NCI-H748 treated with DMSO at 0.1 percent for 48 hours (cell line): ENCODE measurements around the gene SPC25.
"Not testable (repeated sequence)": the region's sequence is repeated elsewhere in the genome, so short reads cannot be mapped to it uniquely, and the experiment has no call there.

ENCODE experiments used
- DNase-seq: peaks from one replicate; lab custom pipeline; 2025; lab: John Stamatoyannopoulos, UW

Gene SPC25, protein sequence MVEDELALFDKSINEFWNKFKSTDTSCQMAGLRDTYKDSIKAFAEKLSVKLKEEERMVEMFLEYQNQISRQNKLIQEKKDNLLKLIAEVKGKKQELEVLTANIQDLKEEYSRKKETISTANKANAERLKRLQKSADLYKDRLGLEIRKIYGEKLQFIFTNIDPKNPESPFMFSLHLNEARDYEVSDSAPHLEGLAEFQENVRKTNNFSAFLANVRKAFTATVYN

DNA sequence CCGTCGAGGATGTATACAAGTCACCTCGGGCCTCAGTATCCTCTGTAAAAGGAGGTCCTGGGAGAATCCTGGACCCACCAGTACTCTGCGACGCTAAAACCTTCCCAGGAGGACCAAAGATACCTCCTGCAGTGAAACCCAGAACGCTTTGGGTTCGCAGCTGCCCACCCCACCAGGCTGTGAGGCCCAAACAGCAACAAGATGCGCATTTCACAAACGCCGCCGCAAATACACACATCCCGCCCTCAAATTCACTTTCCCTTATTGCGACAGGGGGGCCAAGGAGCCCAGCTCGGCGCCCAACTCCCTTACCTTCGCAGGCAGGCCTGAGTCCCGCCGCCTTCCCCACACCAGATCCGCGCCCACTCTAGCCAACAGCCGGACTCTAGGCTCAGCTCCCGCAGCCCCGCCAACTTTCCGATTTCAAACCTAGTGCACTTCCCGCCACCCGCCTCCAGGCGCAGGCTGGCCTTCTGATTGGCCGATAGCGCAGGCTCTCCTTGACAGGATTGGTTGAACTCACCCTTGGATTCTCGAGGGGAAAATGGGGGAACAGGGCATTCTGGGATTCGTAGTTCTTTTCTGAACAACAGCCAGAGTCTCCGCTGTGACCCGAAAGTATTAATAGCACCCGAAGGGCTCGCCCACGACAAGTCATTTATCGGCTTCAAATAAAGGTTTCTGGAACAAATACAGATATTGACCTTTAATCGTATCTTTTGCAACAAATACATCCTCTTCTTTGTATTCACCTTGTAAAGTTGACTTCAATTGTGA is at the start of gene SPC25:
SPC25 (minus strand) TSS at position 425 of the 777 bp plus-strand sequence. CDS start 911 bp downstream, outside the sequence.
- DNase-seq = peak; percentile 93

DNA sequence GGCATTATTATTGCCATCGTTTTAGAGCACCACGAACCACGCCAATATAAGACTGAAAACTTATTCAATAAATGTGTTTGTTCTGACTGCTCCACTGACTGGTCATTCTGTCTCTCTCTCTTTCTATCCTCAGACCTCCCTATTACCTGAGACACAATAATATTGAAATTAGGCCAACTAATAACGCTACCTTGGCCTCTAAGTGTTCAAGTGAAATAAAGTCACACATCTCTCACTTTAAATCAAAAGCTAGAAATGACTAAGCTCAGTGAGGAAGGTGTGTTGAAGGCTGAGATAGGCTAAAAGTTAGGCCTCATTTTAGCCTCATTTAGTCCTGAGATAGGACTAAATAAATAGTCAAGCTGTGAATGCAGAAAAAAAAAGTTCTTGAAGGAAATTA is 49.7 kb upstream of the SPC25 start:
- no peak for DNase-seq

DNA sequence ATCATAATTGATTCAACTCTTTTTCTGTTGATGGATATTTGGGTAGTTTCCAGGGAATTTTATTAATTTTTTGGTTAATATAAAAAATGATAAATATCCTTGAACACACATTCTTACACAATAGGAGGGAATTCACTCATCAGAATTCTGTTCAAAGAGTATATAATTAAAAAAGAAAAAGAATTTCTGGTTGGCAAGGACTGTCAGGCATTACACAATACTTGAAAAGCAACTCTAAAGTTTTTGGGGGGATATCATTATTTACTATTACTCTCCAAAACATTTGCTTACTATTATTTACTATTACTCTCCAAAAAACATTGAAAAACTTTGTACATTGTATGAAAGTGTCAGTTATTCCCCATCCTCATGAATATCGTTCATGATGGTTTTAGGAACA is 48.8 kb upstream of the SPC25 start:
- no peak for DNase-seq

DNA sequence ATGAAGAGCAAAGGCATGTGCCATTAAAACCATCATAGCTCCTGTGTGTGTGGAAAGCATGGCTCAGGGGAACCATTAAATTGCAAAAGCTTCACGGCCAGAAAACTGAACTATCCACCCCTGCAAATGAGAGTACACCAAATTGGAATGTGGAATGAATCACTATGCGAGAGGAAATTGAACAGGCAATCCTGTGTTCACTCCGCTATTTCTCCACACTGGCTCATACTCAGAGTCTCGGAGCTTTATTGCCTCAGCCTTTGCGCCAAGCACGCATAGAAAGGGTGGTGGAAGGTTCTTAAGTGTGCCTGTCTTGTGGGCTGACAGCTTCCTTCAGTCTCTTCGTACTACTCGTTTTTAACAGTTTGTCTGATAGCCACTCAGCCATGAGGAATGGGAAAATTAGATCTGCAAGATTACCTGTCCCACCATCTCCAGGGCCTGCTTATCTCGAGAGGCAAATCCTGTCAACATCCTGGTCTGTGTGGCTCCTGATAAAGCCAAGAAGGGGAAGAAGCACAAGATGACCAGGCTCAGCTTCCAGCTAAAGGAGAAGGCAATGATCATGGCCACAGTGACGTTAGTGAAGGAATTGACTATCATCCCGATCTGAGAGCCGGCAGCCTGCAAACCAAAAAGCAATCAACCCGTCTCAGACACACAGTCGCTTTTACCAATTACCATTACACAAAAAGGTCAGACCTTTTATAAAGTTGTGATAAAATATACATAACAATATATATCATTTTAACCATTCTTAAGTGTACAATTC is 45.8 kb upstream of the SPC25 start:
- DNase-seq = no peak

DNA sequence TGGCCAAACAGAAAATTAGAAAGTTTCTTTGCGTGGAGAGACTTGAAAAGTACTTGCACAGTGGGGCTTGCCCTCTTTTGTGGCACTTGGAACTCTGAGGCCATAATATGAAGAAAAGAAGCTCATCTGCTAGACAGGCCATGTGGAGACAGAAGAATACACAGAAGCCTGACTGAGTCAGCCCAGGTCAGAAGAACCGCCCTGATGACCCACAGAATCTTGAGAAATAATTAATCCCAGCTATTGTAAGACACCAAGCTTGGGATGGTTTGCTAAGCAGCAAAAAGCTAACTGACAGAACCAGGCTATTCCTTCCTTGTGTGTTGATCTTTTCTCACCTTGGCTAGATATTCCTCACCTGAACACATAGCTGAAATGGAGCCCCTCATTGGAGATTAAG is 44.6 kb upstream of the SPC25 start:
- DNase-seq = no peak

DNA sequence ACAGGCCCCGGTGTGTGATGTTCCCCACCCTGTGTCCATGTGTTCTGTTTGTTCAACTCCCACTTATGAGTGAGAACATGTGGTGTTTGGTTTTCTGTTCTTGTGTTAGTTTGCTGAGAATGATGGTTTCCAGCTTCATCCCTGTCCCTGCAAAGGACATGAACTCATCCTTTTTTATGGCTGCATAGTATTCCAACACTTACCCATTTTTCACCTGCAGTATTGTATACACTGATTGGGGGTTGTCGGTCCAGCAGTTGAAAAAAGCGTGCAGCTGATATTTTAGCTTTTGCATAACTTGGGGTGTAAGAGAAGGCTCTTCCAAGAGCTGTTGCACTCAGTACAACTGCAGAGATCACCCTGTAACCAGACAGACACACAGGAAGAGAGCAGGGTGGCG is 41.9 kb upstream of the SPC25 start:
- DNase-seq = not testable (repeated sequence)

DNA sequence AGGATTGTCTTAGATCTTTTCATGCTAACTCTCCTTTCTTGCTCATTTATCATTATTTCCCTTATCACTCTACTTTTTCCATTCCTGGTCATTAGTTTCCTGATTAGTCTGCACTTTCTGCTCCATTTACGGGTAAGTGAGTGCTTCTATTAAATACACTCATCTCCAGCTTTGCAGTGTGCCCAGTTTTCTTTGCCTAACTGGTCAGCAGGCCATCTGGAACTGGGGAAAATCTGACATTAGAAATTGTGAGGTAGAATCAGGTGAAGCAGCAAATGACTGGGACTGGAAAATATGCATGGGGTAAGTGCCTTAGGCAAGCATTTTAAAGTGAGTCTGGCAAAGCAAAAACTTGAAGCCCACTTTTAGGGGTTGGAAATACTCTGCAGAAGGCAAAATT is 40.0 kb upstream of the SPC25 start:
- no peak for DNase-seq

DNA sequence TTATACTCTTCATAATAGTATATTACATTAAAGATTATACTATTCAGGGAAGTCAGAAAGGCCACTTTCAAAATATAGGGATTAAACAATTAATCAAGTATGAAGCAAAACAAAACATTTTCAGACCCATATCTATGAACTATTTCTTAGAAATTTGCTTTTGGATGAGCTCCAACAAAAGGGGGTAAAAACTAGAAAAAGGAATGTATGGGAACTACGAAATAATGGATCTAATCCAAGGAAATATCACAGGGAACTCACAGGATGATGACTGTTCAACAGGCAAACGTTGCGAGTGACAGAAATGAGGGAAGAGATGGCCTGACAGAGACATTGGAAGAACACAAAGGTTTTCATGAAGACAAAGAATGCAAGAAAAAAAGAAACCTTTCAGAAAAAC is 38.8 kb upstream of the SPC25 start:
- DNase-seq = no peak

DNA sequence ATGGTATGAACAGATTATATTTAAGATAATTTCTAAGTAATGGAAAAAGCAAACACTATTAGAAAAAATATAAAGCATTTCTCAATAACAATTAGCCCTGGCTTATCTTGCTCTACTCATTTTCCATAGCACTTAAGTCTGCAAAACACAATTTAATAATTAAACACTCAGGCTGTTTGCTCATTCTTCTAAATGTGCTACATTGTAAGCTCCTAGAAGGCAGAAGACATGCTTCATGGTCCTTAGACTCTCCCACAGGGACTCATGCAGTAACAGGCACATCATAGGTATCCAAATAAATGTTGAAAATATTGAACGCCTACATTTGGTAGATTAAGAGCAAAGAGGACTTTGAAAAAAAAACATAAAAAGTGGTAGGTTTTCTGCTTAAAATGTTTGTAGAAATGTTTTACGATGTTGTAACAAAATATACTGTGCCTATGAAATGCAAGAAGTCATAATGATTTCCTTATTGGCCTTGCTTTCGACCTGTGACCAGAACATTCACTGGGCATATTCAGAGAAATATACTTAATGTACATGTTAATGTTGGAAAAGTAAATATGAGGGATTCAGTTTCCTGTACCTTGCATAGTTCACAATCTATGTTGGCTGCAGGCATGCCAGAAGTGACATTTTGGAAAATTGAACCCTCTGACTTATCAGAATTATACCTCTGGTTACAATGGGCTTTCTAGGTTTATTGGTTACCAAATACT is 38.0 kb upstream of the SPC25 start:
- DNase-seq = no peak

DNA sequence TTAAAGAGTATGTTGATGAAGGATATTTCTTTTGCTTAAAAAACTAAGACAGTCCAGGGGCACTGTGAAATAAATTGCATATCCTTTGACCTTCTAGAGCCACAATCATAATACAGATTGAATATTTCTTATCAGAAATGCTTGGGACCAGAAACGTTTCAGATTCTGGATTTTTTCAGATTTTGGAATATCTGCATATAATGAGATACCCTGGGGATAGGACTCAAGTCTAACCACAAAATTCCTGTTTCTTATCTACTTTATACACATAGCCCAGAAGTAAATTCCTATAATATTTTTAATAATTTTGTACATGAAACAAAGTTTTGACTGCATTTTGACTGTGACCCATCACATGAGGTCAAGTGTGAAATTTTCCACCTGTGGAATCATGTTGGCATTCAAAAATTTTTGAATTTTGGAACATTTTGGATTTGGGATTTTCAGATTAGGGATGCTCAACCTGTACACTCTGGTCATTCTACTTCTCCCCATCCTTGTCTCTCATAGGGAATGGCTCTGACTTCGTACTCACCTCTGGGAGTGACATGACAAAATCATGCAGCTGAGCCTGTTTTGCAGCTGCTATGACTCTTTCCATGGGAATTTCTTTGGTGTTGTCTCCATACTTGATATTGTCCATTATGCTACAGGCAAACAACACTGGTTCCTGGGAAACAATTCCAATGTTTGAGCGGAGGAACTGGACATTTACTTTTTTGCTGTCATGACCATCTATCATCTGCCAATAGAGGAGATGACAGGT is 36.6 kb upstream of the SPC25 start:
- no peak for DNase-seq

DNA sequence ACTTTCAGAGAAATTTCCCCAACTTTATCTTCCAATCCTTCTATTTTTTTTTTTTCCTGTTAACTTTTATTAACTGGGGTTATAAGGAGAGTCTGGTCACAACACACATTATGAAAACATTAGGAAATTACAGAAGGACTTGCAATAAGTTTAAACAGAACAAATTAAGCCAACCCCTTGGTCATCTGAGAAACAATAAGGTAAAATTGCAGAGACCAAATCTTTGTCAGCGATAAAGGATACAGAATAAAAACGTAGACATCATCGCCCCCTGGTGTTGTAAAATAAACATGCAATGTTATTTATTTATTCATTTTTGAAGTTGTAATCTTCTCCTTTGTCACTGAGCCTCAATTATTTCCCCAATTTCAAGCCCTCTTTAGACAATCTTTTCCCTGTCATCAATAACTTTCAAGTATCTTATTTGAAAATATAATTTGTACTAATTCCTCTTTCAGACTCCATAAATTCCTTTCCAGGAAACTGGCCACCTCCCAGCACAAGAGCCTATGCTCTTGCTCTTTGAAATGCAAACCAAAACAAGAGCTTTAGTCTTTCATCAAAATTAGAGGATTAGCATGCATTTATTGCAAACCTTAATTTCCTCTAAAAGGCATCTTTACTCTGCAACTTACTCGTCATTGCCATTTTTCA is 30.4 kb upstream of the SPC25 start:
- peak; percentile 62 for DNase-seq

DNA sequence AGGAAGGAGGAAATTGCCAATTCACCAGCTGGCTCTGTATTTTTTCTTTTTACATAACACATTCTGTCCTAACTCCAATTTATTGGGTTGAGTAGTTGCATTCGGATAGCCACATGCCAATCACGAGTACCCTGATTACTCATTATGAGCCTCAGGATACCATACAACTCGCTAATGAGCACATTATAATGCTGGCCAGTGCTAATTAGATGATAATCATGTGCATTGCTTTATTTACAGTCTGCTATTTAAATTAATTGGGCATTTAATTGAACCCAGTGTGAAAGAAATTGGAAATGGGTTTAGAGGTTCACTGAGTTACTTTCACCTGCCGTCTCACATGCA is 26.1 kb upstream of the SPC25 start:
- no peak for DNase-seq

DNA sequence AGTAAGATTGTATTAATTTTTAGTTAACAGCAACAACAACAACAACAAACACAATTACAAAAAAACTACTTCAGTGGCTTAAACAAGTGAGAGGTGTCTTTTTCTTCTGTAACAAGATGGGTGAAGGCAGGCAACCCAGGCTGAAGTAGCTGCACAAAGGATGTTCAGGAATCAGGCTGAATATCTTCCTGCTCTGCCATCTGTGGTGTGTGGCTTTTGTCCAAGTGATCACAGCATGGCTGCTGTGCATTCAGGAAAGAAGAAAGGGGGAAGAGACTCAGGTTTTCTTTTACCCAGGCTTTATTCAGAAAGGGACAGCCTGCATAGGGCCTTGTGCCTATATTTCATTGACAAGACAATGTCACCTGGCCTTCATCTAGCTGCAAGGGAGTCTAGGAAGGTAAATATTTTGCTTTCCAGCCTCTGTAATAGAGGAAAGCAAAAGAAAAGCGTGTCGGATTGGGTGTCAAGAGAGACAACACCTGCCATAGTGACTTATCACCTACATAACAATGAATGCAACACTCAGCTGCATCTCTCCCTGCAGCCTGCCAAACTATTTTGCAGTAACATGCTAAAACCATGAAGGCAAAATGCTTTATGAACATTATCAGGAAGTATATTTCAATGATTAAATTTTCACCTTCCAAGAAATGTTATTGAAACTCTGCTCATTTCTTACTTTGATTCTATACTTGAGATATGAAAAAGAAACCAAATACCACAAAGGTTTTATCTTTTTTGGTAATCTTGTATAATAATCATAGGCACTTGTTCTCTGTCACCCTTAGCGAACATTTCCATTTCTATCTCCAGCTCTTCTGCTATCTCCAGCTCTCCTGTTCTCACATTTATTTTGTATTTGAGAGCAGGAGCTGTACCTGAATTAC is 25.5 kb upstream of the SPC25 start:
- no peak for DNase-seq

DNA sequence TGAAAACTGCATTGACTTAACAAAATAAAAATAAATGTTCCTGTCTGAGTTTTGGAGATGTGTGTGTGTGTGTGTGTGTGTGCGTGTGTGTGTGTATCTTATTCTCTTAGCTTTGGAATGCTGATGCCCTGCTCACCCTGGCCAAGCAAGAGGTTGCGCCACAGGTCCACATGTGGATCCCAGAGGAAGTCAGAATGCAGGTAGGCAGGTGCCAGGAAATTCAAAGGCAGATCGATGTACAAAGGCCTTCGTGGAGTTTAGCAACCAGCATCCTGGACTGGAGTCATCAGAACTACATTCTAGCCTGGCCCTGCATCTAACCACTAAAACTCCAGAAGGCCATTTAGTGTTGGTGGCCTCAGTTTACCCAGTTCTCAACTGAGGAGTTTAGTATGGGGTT is 23.3 kb upstream of the SPC25 start:
- DNase-seq = no peak

DNA sequence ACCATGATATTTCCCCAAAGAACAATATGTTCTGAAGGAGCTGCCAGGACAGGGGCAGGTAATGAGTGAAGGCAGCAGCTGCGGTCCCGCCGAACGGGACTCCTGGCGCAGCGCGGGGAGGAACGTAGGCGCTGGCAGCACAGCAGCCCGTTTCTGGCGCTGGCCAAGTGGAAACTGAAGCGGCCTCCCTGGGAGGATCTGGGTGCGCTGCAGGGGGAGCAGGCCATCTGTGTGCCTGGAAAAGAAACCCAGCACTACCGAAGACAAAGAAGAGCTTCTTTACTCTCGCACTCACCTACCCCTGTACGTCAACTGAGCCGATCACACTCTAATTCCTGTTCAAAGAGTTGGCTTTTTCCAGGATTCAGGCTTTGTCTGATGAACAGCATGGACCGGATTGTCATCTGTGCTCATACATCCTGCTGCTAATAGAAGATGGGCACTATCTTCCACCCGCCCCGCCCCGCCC is 22.7 kb upstream of the SPC25 start:
- DNase-seq = peak; percentile 61

DNA sequence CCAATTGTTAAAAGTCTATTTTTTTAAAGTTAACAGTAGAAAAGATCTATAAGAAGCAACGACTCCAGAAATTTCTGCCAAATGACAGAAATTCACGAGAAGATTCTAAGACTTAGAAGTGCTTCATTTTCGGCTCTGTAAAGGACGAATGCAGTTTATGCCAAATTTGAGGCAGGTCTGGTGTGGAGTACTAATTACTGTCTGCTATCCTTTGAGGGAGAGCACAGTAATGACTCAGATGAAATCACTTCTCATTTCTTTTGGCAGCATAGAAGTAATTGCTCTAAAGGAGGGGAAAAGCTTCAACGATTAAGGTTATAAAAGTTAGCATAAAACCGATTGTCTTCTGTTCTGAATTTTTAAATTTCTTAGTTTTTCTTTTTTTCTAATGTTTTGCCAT is 22.2 kb upstream of the SPC25 start:
- DNase-seq = no peak

DNA sequence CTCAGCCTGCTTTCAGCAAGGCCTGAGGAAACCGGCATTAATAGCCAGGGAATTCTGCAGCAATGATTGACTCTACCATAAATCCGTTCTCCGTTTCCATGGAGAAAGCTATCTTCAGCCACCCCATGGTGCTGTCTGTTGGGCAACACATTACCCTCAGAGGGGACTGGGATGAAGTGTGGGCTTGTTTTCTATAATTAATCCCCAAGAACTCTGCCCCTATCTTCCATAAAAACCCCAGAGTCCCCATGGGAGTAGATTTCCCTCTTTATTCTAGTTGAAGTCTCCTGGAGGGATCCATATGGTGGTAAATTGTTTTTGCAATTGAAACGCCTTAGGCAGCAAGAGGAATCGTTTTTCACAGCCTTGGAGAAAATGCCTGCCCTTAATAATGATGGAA is 20.1 kb upstream of the SPC25 start:
- no peak for DNase-seq

DNA sequence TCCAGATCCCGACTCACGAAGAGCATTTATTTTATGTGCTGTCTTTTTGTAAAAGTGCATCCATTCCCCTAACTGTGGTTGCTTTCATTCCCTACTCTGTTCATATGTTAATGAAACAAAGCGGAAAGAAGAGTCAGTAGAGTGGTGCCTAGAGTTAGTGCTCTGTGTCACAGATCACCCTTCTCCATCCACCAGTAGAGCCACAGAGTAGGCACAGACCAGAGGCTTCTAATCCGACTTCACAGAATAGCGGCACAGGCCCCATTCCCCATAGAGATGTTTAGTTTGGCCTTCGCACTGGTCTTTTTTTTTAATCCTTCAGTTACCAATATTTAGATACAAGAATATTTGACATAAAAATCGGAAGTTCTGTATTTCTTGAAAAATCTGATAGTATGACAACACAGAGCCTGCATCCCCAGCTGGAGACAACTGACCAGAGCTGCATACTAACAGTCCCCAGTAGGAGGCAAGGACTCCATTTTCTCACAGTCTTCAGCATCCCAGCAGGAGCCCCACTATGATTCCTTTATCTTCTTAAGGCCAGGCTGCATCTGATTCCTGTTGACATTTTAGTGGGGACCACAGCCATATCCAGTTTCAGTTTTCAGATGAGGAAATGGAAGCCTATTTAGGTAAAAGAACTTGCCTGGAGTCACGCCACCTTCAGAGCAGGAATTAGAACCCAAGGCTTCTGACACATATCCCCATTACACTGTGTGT is 17.9 kb upstream of the SPC25 start:
- DNase-seq = no peak

DNA sequence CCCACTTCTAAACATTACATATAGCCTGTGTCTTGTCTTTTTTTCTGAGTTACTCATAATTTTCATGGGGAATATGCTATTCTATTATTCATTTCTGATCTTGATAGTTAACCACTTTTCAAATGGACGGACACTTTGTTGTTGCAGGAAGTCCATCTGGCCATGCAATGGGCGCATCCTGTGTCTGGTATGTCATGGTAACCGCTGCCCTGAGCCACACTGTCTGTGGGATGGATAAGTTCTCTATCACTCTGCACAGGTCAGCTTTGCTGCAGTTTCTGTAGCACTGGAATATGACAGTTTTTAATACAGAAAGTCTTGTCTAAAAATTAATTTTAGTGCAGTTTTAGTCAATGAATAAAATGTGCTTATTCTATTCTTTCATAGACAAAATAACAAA is 14.1 kb upstream of the SPC25 start:
- DNase-seq = no peak
